ENCODE data around the gene SLC35B2. TPM values are rescaled to one million over a fixed set of nuclear protein-coding genes. Genes with fewer than 3 reads are reported as not detected.

SLC35B2 gene
- total and polyA plus RNA-seq, 4 donors, result 18.9 to 27.0 (median 21.1) TPM

- Histone ChIP-seq H3K27ac (ENCODE audit: low read depth in 1 of 2, low read length in 2 of 2) (peak overlapping the region in 1 of 2 donors; percentile 97), H3K4me1 (ENCODE audit: control insufficient read depth in 4 of 4, insufficient read depth in 4 of 4, low read length in 3 of 4) (peaks cover 11 to 32% (median 26%) of the 10 kb centered on the region in 4 donors), H3K9me3 (ENCODE audit: control insufficient read depth in 4 of 4, low read length in 3 of 4) (no peaks in the 10 kb centered on the region), H3K9ac (ENCODE audit: low read depth in 1 of 2, low read length in 2 of 2) (no peak overlapping the region), H3K27me3 (ENCODE audit: control insufficient read depth in 4 of 4, insufficient read depth in 4 of 4, low read length in 3 of 4) (no peaks in the 10 kb centered on the region), H3K4me3 (ENCODE audit: low read depth in 1 of 3, low read length in 3 of 3) (no peak overlapping the region), H3K36me3 (ENCODE audit: control insufficient read depth in 4 of 4, insufficient read depth in 3 of 4, low read depth in 1 of 4, low read length in 3 of 4) (no peaks in the 10 kb centered on the region)
- no peak for TF ChIP-seq FOXA1 (IDR thresholded peaks at IDR 0.05)
- TF ChIP-seq ATF3 (IDR thresholded peaks at IDR 0.05), result no peak
- no peak for TF ChIP-seq RAD21 (IDR thresholded peaks at IDR 0.05)
- TF ChIP-seq NR2F2 (IDR thresholded peaks at IDR 0.05), result no peak
- WGBS, result 84% methylated on average over 7 of the region's 7 CpGs
- no peak for DNase-seq (ENCODE audit: low spot score)
Measured at GRCh38 chr6:44238687-44239350, 18.5 kb downstream of the SLC35B2 start.

- H3K27ac ChIP-seq (ENCODE audit: low read depth in 1 of 2, low read length in 2 of 2), result peak overlapping the region; percentile 97 to 99
- DNase-seq (ENCODE audit: low spot score), result peak; percentile 87
- H3K27me3 ChIP-seq (ENCODE audit: control insufficient read depth in 4 of 4, insufficient read depth in 4 of 4, low read length in 3 of 4), result no peaks in the 10 kb centered on the region
- H3K4me3 ChIP-seq (ENCODE audit: low read depth in 1 of 3, low read length in 3 of 3), result peak overlapping the region; percentile 49 to 71 (median 49)
- peak; percentile 71 to 79 for TF ChIP-seq RAD21 (IDR thresholded peaks at IDR 0.05)
- no peak for TF ChIP-seq FOXA1 (IDR thresholded peaks at IDR 0.05)
- TF ChIP-seq CTCF (IDR thresholded peaks at IDR 0.05; ENCODE audit: low read depth, low read length, missing input control), result peak; percentile 90
- H3K4me1 ChIP-seq (ENCODE audit: control insufficient read depth in 4 of 4, insufficient read depth in 4 of 4, low read length in 3 of 4), result peaks cover 16 to 41% (median 35%) of the 10 kb centered on the region in 4 donors
- 1% methylated on average over 42 of the region's 42 CpGs for WGBS
- H3K9ac ChIP-seq (ENCODE audit: low read depth in 1 of 2, low read length in 2 of 2), result peak overlapping the region; percentile 75
- H3K36me3 ChIP-seq (ENCODE audit: control insufficient read depth in 4 of 4, insufficient read depth in 3 of 4, low read depth in 1 of 4, low read length in 3 of 4), result no peaks in the 10 kb centered on the region
- no peaks in the 10 kb centered on the region for H3K9me3 ChIP-seq (ENCODE audit: control insufficient read depth in 4 of 4, low read length in 3 of 4)
Measured at GRCh38 chr6:44237813-44238433, 19.4 kb downstream of the SLC35B2 start.

GRCh38 chr6:44237021-44237812 lies 20.1 kb downstream of the SLC35B2 start:
- Histone ChIP-seq H3K27ac (ENCODE audit: low read depth in 1 of 2, low read length in 2 of 2) (peak overlapping the region; percentile 97 to 99), H3K9me3 (ENCODE audit: control insufficient read depth in 4 of 4, low read length in 3 of 4) (no peaks in the 10 kb centered on the region), H3K36me3 (ENCODE audit: control insufficient read depth in 4 of 4, insufficient read depth in 3 of 4, low read depth in 1 of 4, low read length in 3 of 4) (no peaks in the 10 kb centered on the region), H3K27me3 (ENCODE audit: control insufficient read depth in 4 of 4, insufficient read depth in 4 of 4, low read length in 3 of 4) (no peaks in the 10 kb centered on the region), H3K9ac (ENCODE audit: low read depth in 1 of 2, low read length in 2 of 2) (peak overlapping the region; percentile 75), H3K4me1 (ENCODE audit: control insufficient read depth in 4 of 4, insufficient read depth in 4 of 4, low read length in 3 of 4) (peaks cover 16 to 46% (median 38%) of the 10 kb centered on the region in 4 donors), H3K4me3 (ENCODE audit: low read depth in 1 of 3, low read length in 3 of 3) (peak overlapping the region; percentile 49 to 71 (median 49))
- WGBS, result 9% methylated on average over 22 of the region's 22 CpGs
- peak; percentile 83 for DNase-seq (ENCODE audit: low spot score)
- TF ChIP-seq FOXA2 (IDR thresholded peaks at IDR 0.05) (peak; percentile 92), HNF4A (conservative IDR thresholded peaks at IDR 0.05) (peak; percentile 21 to 44), EGR1 (IDR thresholded peaks at IDR 0.05; ENCODE audit: low read depth in 2 of 2) (no peak), SP1 (IDR thresholded peaks at IDR 0.05) (peak; percentile 61), NR2F2 (IDR thresholded peaks at IDR 0.05) (peak; percentile 27), TAF1 (conservative IDR thresholded peaks at IDR 0.05) (no peak), JUND (IDR thresholded peaks at IDR 0.05) (peak; percentile 87 to 95), REST (IDR thresholded peaks at IDR 0.05) (peak; percentile 84), HNF4G (IDR thresholded peaks at IDR 0.05) (no peak), ZBTB33 (IDR thresholded peaks at IDR 0.05) (peak; percentile 44), MAX (IDR thresholded peaks at IDR 0.05) (peak; percentile 57)
